HepG2 (cell line): ENCODE measurements around the gene TBX21. TPM values are rescaled to one million over a fixed set of nuclear protein-coding genes. Genes with fewer than 3 reads are reported as not detected.

Source experiments
- AKAP8 ChIP-seq: sonication (generic); formaldehyde crosslinking; IDR thresholded peaks from 2 replicates; pipeline ENCODE4 v1.5.1; 2020; ENCODE audit warnings: mild to moderate bottlenecking, missing genetic modification reagents
- FOXP1 ChIP-seq, 2 experiments: fragments of 450-650 bp in 1 of 2; IDR thresholded peaks; 2 replicates each; pipeline ENCODE4 v1.6.1; 2017 to 2018; ENCODE audit warnings: antibody characterized with exemption in 1 of 2
- KMT2A ChIP-seq: sonication (generic); formaldehyde crosslinking; IDR thresholded peaks from 2 replicates; pipeline ENCODE4 v1.4.0; 2020; ENCODE audit warnings: missing genetic modification reagents
- MED1 ChIP-seq: sonication (generic); formaldehyde crosslinking; IDR thresholded peaks from 2 replicates; pipeline ENCODE4 v1.4.0; 2020; ENCODE audit warnings: missing genetic modification reagents
- MED8 ChIP-seq: sonication (generic); formaldehyde crosslinking; IDR thresholded peaks from 2 replicates; pipeline ENCODE4 v1.8.1; 2023; ENCODE audit warnings: mild to moderate bottlenecking, missing genetic modification reagents; ENCODE audit not compliant: insufficient replicate concordance
- POLR2AphosphoS5 ChIP-seq: IDR thresholded peaks from 2 replicates; pipeline ENCODE4 v1.6.1; 2012; ENCODE audit warnings: low read depth, low read length
- RFX3 ChIP-seq: IDR thresholded peaks from 2 replicates; pipeline ENCODE4 v1.6.1; 2016; ENCODE audit warnings: missing biosample characterization, missing genetic modification reagents
- THAP7 ChIP-seq: sonication (generic); formaldehyde crosslinking; IDR thresholded peaks from 2 replicates; pipeline ENCODE4 v1.8.1; 2023; ENCODE audit warnings: mild to moderate bottlenecking, missing genetic modification reagents
- ZNF678 ChIP-seq: sonication (generic); formaldehyde crosslinking; IDR thresholded peaks from 2 replicates; pipeline ENCODE4 v1.4.0; 2020; ENCODE audit warnings: mild to moderate bottlenecking, missing genetic modification reagents
- ZNF792 ChIP-seq: IDR thresholded peaks from 2 replicates; pipeline ENCODE4 v1.6.1; 2016
- polyA plus RNA-seq, 8 experiments: library from polyadenylated mRNA; depleted of rRNA in 3 of 8; stranded (reverse) in 7 of 8; unstranded in 1 of 8; fragments of >200 nt; fragmentation: Illumina TruSeq in 4 of 8; extraction: Trizol in 4 of 8; gene quantifications; 2 replicates each; pipeline versions ENCODE4 v1.2.1 to v1.2.3, GENCODE V29; 2011 to 2016; ENCODE audit warnings: low read depth in 4 of 8, missing spikeins in 1 of 8, mixed read lengths in 1 of 8; ENCODE audit not compliant: insufficient read depth in 1 of 8
- total RNA-seq, 5 experiments: library from RNA; depleted of rRNA; stranded (reverse); fragments of >200 nt; fragmentation: Illumina TruSeq; extraction: Trizol; gene quantifications; 2 replicates each; pipeline ENCODE4 v1.2.3, GENCODE V29; 2016; ENCODE audit warnings: low read depth in 1 of 5
- TF ChIP-seq, protein P1 (sequence below): sonication (generic); formaldehyde crosslinking; IDR thresholded peaks from 2 replicates; pipeline ENCODE4 v1.4.0; 2020; ENCODE audit warnings: missing genetic modification reagents
- TF ChIP-seq, protein P2 (sequence below): sonication (generic); formaldehyde crosslinking; conservative IDR thresholded peaks from 2 replicates; pipeline ENCODE4 v1.8.0; 2022; ENCODE audit warnings: low read depth, missing genetic modification reagents
- TF ChIP-seq, protein P3 (sequence below): sonication (generic); formaldehyde crosslinking; IDR thresholded peaks from 2 replicates; pipeline ENCODE4 v1.5.1; 2020; ENCODE audit warnings: missing genetic modification reagents, mild to moderate bottlenecking, borderline replicate concordance
- TF ChIP-seq, protein P4 (sequence below): sonication (generic); formaldehyde crosslinking; IDR thresholded peaks from 2 replicates; pipeline ENCODE4 v1.4.0; 2020; ENCODE audit warnings: missing genetic modification reagents, borderline replicate concordance
- TF ChIP-seq, protein P5 (sequence below): sonication (generic); formaldehyde crosslinking; IDR thresholded peaks from 2 replicates; pipeline ENCODE4 v1.4.0; 2020; ENCODE audit warnings: missing genetic modification reagents, mild to moderate bottlenecking, borderline replicate concordance

Gene TBX21
- total and polyA plus RNA-seq, 2 of the 13 experiments (the other 11 are each of a cell fraction or from before 2014, with no cell fraction given) = not detected

DNA sequence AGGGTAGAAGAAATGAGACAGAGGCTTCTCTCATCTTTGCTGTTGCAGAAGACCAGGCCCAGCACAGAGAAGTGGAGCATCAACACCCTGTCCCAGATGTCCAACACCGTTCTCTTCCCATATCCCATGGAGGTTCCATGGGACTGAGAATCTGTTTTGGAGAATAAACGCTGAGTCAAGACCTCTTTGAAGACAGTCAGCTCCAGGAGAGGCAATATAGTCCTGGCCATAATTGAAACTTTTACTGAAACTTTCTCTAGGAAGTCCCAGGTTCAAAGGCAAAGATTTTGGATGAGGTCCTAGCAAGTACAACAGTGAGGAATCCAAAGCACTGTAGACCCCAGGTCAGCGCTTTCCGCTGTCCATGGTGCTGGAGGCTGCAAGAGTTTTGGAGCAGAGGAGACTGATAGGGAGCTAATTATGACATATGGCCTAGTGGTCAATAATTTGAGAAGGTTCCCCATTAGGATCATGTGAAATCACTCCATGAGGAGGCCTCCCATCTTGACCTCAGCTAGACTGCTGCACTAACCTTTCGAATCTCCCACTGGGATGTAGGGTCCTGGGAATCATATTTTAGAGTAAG lies 52.6 kb downstream of the TBX21 start (continued):
- TF ChIP-seq, protein P1, sequence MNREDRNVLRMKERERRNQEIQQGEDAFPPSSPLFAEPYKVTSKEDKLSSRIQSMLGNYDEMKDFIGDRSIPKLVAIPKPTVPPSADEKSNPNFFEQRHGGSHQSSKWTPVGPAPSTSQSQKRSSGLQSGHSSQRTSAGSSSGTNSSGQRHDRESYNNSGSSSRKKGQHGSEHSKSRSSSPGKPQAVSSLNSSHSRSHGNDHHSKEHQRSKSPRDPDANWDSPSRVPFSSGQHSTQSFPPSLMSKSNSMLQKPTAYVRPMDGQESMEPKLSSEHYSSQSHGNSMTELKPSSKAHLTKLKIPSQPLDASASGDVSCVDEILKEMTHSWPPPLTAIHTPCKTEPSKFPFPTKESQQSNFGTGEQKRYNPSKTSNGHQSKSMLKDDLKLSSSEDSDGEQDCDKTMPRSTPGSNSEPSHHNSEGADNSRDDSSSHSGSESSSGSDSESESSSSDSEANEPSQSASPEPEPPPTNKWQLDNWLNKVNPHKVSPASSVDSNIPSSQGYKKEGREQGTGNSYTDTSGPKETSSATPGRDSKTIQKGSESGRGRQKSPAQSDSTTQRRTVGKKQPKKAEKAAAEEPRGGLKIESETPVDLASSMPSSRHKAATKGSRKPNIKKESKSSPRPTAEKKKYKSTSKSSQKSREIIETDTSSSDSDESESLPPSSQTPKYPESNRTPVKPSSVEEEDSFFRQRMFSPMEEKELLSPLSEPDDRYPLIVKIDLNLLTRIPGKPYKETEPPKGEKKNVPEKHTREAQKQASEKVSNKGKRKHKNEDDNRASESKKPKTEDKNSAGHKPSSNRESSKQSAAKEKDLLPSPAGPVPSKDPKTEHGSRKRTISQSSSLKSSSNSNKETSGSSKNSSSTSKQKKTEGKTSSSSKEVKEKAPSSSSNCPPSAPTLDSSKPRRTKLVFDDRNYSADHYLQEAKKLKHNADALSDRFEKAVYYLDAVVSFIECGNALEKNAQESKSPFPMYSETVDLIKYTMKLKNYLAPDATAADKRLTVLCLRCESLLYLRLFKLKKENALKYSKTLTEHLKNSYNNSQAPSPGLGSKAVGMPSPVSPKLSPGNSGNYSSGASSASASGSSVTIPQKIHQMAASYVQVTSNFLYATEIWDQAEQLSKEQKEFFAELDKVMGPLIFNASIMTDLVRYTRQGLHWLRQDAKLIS = no peak
- TF ChIP-seq, protein P2, sequence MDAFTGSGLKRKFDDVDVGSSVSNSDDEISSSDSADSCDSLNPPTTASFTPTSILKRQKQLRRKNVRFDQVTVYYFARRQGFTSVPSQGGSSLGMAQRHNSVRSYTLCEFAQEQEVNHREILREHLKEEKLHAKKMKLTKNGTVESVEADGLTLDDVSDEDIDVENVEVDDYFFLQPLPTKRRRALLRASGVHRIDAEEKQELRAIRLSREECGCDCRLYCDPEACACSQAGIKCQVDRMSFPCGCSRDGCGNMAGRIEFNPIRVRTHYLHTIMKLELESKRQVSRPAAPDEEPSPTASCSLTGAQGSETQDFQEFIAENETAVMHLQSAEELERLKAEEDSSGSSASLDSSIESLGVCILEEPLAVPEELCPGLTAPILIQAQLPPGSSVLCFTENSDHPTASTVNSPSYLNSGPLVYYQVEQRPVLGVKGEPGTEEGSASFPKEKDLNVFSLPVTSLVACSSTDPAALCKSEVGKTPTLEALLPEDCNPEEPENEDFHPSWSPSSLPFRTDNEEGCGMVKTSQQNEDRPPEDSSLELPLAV (CRISPR knock-in tag) = no peak
- TF ChIP-seq AKAP8 (no peak), MED1 (CRISPR knock-in tag) (no peak), POLR2AphosphoS5 (no peak), MED8 (CRISPR knock-in tag) (no peak), ZNF792 (CRISPR knock-in tag) (peak; percentile 71; the same call in 1 of the 2 replicates), ZNF678 (CRISPR knock-in tag) (no peak), KMT2A (CRISPR knock-in tag) (no peak), THAP7 (CRISPR knock-in tag) (no peak), RFX3 (peak; percentile 34; the same call in 1 of the 2 replicates), FOXP1 (IDR thresholded peaks at IDR 0.05) (no peak), FOXP1 (CRISPR knock-in tag; IDR thresholded peaks at IDR 0.05) (no peak)
- TF ChIP-seq, protein P3, sequence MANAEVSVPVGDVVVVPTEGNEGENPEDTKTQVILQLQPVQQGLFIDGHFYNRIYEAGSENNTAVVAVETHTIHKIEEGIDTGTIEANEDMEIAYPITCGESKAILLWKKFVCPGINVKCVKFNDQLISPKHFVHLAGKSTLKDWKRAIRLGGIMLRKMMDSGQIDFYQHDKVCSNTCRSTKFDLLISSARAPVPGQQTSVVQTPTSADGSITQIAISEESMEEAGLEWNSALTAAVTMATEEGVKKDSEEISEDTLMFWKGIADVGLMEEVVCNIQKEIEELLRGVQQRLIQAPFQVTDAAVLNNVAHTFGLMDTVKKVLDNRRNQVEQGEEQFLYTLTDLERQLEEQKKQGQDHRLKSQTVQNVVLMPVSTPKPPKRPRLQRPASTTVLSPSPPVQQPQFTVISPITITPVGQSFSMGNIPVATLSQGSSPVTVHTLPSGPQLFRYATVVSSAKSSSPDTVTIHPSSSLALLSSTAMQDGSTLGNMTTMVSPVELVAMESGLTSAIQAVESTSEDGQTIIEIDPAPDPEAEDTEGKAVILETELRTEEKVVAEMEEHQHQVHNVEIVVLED (CRISPR knock-in tag) = no peak
- TF ChIP-seq, protein P4, sequence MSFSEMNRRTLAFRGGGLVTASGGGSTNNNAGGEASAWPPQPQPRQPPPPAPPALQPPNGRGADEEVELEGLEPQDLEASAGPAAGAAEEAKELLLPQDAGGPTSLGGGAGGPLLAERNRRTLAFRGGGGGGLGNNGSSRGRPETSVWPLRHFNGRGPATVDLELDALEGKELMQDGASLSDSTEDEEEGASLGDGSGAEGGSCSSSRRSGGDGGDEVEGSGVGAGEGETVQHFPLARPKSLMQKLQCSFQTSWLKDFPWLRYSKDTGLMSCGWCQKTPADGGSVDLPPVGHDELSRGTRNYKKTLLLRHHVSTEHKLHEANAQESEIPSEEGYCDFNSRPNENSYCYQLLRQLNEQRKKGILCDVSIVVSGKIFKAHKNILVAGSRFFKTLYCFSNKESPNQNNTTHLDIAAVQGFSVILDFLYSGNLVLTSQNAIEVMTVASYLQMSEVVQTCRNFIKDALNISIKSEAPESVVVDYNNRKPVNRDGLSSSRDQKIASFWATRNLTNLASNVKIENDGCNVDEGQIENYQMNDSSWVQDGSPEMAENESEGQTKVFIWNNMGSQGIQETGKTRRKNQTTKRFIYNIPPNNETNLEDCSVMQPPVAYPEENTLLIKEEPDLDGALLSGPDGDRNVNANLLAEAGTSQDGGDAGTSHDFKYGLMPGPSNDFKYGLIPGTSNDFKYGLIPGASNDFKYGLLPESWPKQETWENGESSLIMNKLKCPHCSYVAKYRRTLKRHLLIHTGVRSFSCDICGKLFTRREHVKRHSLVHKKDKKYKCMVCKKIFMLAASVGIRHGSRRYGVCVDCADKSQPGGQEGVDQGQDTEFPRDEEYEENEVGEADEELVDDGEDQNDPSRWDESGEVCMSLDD (CRISPR knock-in tag) = no peak
- TF ChIP-seq, protein P5, sequence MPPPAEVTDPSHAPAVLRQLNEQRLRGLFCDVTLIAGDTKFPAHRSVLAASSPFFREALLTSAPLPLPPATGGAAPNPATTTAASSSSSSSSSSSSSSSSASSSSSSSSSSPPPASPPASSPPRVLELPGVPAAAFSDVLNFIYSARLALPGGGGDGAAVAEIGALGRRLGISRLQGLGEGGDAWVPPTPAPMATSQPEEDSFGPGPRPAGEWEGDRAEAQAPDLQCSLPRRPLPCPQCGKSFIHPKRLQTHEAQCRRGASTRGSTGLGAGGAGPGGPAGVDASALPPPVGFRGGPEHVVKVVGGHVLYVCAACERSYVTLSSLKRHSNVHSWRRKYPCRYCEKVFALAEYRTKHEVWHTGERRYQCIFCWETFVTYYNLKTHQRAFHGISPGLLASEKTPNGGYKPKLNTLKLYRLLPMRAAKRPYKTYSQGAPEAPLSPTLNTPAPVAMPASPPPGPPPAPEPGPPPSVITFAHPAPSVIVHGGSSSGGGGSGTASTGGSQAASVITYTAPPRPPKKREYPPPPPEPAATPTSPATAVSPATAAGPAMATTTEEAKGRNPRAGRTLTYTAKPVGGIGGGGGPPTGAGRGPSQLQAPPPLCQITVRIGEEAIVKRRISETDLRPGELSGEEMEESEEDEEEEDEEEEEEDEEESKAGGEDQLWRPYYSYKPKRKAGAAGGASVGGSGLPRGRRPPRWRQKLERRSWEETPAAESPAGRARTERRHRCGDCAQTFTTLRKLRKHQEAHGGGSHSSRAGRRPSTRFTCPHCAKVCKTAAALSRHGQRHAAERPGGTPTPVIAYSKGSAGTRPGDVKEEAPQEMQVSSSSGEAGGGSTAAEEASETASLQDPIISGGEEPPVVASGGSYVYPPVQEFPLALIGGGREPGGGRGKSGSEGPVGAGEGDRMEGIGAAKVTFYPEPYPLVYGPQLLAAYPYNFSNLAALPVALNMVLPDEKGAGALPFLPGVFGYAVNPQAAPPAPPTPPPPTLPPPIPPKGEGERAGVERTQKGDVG (CRISPR knock-in tag) = no peak
